GM18498 (cell line): ENCODE results near the gene CGB2.
"Not testable (repeated sequence)": the region's sequence is repeated elsewhere in the genome, so short reads cannot be mapped to it uniquely, and the experiment has no call there.

Experiments used
- ATAC-seq: cut with Tn5 transposase; IDR thresholded peaks from one replicate; pipeline ENCODE4 v1.9.1; 2021; ENCODE audit warnings: mild to moderate bottlenecking, moderate library complexity; ENCODE audit not compliant: unreplicated experiment

The CGB2 gene

GRCh38 chr19:49064768-49065611 lies 33.3 kb downstream of the CGB2 start, which contains the start of gene NTF4:
Gene NTF4 (minus strand): TSS chr19:49064818. CDS start chr19:49061997, 2,821 bp downstream.
- ATAC-seq, result no peak

GRCh38 chr19:49065905-49066512 lies 34.3 kb downstream of the CGB2 start:
- ATAC-seq, result no peak

- no peak for ATAC-seq
Observed at GRCh38 chr19:49067554-49067953, 35.9 kb downstream of the CGB2 start.

DNA sequence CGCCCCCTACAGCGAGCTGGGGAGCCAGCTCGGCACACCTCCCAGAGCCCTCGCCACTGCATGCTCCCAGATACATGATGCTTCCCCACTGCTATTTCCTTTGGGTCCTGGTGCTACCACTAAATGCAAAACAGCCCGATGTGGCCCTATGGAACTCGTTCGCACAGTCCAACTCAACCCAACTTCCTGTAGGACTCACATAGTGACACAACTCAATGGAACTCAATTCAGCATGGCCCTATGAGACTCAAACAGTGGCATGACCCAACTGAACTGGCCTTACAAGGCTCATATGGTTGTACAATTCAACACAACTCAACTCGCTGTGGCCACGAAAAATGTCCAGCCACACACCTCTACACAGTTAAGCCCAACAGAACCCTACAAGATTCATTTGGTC lies 37.3 kb downstream of the CGB2 start:
- ATAC-seq, result no peak

DNA sequence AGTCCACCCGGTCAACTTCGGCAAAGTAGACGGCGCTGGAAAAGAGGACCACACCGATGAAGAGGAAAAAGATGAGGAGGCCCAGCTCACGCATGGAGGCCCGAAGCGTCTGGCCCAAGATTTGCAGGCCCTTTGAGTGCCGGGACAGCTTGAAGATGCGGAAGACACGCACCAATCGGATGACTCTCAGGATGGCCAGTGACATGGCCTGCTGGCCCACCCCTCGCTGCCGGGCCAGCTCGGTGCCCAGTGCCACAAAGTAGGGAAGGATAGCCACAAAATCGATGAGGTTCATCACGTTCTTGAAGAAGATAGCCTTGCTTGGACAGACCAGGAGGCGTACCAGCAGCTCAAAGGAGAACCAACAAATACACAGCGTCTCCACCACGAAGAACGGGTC lies 38.7 kb downstream of the CGB2 start:
- ATAC-seq, result no peak

DNA sequence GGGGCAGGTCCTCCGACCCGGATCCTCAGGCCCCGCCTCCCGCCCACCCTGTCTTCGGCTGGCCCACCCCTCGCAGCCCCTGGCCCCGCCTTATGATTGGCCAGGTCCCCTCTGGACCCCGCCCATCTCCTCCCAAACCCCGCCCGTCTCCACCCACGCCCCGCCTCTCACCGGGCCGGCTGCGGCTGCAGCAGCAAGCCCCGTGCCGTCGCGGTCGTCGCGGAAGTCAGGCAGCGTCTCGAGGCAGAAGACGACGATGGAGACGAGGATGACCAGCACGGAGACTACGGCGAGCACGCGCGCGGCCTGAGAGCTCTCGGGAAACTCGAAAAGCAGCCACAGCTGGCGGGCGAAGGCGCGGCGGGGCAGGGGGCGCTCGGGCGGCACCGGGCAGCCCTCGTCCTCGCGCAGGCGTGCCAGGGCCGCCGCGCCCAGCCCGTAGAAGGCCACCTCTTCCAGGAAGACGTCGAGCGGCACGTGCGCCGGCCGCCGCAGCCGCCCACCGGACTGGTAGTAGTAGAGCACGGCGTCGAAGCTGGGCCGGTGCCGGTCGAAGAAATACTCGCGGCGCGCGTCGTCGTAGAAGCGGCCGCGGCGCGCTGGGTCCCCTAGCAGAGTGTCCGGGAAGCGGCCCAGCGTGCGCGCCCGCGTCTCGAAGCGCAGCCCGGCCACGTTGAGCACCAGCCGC lies 40.3 kb downstream of the CGB2 start:
- no peak for ATAC-seq

GRCh38 chr19:49073514-49074378 lies 42.1 kb downstream of the CGB2 start:
- no peak for ATAC-seq

DNA sequence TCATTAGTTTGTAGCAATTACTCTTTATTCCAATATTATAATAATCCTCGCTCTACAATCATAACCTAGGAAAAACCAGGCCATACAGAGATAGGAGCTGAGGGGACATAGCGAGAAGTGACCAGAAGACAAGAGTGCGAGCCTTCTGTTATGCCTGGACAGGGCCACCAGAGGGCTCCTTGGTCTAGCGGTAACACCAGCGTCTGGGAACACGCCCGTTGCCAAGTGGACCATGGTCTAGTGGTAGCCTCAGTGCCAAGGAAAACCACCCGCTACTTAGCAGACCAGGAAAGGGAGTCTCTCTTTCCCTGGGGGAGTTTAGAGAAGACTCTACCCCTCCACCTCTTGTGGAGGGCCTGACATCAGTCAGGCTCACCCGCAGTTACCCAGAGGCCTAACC lies 43.2 kb downstream of the CGB2 start:
- not testable (repeated sequence) for ATAC-seq

DNA sequence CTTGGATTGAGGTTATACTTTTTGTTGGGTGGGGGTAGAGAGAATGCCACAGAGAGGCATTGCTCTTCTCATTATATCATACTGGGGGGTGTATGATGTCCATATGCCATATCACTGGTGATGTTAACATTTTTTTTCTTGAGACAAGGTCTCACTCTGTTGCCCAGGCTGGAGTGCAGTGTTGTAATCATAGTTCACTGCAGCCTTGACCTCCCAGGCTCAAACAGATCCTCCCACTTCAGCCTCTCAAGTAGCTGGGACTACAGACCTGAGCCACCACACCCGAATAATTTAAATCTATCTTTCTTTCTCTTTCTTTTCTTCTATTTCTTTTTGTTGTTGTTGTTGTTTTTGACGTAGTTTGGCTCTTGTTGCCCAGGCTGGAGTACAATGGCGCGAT lies 48.7 kb downstream of the CGB2 start:
- ATAC-seq, result no peak

DNA sequence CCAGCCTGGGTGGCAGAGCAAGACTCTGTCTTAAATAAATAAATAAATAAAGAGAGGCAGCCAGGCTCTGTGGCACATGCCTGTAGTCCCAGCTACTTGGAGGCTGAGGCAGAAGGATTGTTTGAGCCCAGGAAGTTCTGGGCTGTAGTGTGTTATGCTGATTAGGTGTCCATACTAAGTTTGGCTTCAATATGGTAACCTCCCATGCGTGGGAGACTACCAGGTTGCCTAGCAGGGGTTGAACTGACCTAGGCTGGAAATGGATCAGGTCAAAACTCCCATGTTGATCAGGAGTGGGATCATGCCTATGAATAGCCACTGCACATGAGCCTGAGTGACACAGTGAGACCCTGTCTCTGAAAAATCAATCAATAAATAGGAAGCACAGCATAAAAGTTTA lies 49.6 kb downstream of the CGB2 start:
- no peak for ATAC-seq
